ENCODE measurements around the gene TRAPPC10.
"Not testable (repeated sequence)": the region's sequence is repeated elsewhere in the genome, so short reads cannot be mapped to it uniquely, and the experiment has no call there.

Gene TRAPPC10

DNA sequence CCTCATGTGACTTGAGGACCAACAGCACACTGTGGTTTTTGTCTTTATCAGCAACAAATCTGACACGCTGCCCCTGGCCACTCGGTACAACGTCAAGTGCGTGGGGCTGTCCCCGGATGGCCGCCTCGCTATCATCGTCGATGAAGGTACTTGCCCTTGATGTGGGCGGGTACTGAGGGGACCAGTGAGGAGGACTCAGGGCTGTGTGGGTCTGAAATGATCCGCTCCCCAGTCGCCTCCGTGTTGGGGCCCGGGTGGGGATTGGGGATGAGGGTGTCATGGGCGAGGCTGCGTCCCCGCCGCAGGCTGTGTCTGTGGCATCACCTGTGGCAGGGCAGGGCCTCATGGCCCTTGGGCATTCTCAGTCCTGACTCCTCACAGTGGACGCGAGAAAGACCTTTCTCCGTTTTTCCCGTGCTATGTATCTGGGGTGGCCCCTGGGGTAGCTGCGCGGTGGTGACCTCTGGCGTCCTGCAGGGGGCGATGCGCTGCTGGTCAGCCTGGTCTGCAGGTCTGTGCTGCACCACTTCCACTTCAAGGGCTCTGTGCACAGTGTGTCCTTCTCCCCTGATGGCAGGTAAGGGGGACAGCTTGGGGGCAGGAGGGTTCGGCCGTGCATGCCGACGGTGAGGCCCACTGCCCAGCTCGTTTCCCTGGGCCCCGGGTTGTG, 101.7 kb downstream of the TRAPPC10 start:
- not testable (repeated sequence) for DNase-seq (ENCODE audit: low read depth in 2 of 2); H3K4me3 ChIP-seq (replicated peaks in 1 of 2; ENCODE audit: low read depth in 2 of 2, low read length in 2 of 2)

DNA sequence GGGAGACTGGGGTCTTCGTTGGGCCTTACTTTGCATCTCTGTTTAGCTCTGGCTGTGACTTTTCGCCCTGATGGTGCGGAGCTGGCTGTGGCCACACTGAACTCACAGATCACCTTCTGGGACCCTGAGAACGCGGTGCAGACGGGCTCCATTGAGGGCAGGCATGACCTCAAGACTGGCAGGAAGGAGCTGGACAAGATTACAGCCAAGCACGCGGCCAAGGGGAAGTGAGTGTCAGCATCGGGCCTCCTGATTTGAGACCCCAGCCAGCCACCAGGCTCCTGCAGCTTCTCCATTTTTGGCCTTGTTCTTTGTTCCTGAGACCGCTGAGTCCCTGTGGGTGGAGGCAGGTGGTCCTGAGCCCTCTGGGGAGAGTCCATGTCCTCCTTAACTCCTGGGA, 110.0 kb downstream of the TRAPPC10 start:
- not testable (repeated sequence) for DNase-seq (ENCODE audit: low read depth in 2 of 2); H3K4me3 ChIP-seq (replicated peaks in 1 of 2; ENCODE audit: low read depth in 2 of 2, low read length in 2 of 2)

DNA sequence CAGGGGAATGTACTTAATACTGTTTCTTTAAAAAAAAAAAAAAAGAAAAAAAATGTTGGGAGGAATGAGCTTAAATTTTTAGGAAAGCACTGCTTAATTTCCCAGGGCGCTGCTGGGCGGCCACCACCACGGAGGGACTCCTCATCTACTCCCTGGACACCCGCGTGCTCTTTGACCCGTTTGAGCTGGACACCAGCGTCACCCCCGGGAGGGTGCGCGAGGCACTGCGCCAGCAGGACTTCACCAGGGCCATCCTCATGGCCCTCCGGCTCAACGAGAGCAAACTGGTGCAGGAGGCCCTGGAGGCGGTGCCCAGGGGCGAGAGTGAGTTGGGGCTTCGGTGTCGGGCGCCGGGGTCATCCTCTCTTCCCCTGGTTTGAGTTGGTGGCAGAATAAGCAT, 115.7 kb downstream of the TRAPPC10 start:
- H3K4me3 ChIP-seq (replicated peaks in 1 of 2; ENCODE audit: low read depth in 2 of 2, low read length in 2 of 2); DNase-seq (ENCODE audit: low read depth in 2 of 2): not testable (repeated sequence)

DNA sequence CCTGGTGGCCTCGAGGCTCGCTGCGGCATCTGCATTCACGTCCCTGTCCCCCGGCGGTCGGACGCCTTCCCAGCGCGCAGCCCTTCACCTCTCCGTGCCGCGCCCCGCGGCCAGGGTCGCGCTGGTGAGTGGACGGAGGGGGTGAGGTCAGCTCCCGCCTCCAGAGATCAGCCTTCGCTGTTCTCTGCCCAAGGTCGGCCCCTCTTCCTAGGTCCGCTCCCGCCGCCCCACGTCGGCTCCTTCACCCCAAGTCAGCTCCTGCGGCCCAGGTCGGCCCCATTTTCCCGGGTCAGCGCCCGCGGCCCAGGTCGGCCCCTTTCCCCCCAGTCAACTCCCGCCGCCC, 121.6 kb downstream of the TRAPPC10 start:
- not testable (repeated sequence) for DNase-seq (ENCODE audit: low read depth in 2 of 2)
- peak overlapping the region; percentile 23 to 48 for H3K4me3 ChIP-seq (replicated peaks in 1 of 2; ENCODE audit: low read depth in 2 of 2, low read length in 2 of 2)

DNA sequence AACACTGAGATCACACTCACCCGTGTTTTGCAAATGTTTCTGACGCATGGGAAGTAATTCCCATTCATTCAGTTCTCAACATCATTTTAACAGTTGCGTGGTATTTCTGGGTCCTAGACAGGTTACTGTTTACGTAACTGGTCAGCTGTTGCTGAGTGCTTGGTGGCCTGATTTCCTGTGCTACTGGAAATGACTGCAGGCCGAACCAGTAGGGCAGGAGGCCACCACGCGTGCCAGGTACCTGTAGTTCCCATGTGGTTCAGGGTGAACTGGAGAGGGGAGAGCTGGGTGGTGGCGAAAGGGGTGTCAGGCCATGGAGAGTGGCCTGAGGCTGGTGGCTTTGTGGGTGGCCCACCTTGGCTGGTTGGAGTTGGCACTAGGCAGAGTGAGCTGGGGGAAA, 122.6 kb downstream of the TRAPPC10 start:
- not testable (repeated sequence) for DNase-seq (ENCODE audit: low read depth in 2 of 2); H3K4me3 ChIP-seq (replicated peaks in 1 of 2; ENCODE audit: low read depth in 2 of 2, low read length in 2 of 2)

DNA sequence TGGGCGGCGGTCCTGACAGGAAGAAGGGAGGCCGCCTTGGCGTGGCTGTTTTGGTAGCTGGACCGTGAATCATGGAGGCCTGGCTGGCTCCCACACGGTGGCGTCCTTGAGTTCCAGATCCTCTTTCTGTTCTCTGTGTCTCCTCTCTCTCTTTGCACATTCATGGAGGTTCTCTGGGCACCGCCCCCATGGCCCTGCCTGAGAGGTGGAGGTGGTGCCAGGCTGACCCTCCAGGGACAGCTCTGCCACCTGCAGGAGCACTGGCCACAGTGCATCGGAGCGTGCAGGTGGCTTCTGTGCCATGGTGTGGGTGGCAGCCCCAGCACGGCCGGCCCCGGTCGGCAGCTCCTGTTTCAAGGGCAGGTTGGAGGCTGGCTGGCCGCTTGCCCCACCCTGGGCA, 125.9 kb downstream of the TRAPPC10 start:
- not testable (repeated sequence) for H3K4me3 ChIP-seq (replicated peaks in 1 of 2; ENCODE audit: low read depth in 2 of 2, low read length in 2 of 2); DNase-seq (ENCODE audit: low read depth in 2 of 2)

DNA sequence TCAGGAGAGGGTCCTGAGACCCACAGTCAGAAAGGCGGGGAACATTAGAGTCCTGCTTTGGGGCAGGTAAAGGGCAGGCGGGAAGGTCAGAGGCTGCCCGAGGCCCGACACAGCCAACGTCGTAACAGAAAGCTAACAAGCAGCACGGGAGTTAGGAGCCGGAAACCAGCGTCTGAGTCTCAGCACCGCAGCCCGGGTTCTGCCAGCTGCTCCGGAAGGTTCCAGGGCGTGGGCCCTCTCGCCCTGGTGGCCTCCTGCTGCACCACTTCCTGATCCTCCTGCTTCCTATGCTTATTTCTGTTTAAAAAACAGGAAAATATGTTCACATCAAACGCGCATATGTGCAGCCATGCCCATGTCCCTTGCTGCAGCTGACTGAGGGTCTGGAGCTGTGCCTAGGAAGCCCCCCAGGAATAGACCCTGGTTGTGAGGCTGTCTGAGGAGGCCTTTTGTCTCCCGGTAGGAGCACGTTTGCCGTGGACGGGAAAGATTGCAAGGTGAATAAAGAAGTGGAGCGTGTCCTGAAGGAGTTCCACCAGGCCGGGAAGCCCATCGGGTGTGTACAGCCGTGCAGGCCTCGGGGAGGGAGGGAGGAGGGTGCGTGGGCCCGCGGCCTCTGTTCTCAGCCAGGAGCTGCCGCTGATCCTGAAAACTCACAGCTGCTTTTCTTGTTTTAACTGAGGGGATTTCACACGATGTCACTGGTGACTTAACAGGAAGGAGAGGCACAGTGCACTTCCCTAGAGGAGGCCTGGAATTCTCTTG, 127.9 kb downstream of the TRAPPC10 start:
- DNase-seq (ENCODE audit: low read depth in 2 of 2): peak; percentile 7 to 13
- not testable (repeated sequence) for H3K4me3 ChIP-seq (replicated peaks in 1 of 2; ENCODE audit: low read depth in 2 of 2, low read length in 2 of 2)

DNA sequence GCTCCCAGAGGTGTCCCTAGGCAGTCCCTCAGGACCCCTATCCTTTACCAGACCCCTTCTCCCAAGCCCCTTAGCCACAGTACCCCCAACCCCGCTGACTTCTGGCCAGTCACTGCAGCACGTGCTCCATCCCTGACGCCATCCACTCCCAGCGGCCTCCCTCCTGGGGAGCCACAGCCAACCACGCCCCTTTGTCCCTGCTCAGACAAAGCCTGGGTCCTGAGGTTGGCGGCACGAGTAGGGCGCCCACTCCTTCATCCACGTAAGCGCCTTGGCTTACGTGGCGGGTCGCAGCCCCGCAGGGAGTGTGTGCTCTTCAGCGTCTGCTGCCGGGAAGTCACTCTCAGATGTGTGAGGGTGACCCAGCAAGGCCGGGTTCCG, 128.4 kb downstream of the TRAPPC10 start:
- DNase-seq (ENCODE audit: low read depth in 2 of 2); H3K4me3 ChIP-seq (replicated peaks in 1 of 2; ENCODE audit: low read depth in 2 of 2, low read length in 2 of 2): not testable (repeated sequence)

DNA sequence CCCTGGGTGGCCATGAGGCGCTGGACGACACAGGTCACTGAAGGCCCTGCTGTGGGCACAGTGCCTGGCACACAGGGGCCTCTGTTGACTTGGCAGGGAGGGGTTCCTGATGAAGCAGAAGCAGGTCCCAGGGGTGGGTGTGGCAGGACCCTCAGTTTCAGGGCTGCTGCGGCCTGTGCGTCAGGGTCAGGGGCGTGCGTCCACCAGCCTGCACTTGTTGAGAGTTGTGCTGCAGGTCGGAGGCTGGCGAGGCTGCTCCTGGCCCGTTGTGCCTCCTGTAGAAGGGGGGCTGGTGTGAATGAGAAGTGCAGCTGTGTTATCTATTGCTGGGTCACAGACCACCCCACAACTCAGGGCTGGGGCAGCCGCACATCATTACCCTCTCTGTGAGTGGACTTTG, 130.4 kb downstream of the TRAPPC10 start:
- not testable (repeated sequence) for DNase-seq (ENCODE audit: low read depth in 2 of 2); H3K4me3 ChIP-seq (replicated peaks in 1 of 2; ENCODE audit: low read depth in 2 of 2, low read length in 2 of 2)

DNA sequence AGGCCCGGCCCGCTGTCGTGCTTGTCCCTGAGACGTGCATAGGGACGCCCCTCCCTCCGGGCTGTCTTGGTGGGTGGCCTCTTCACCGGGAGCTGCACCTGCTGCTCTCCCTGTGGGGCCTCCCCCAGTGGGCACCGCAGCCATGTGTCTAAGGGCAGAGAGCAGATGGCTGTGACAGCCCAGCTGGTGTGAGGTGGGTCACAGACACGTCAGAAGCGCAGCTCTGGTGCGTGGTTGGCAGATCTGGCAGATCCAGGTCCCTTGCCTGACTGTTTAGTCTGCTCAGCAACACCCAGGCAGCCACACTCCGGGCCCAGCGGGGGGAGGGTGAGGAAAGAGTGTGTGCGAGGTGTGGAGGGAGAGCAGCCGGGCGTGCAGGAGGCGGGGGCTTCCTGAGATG, 131.3 kb downstream of the TRAPPC10 start:
- not testable (repeated sequence) for DNase-seq (ENCODE audit: low read depth in 2 of 2); H3K4me3 ChIP-seq (replicated peaks in 1 of 2; ENCODE audit: low read depth in 2 of 2, low read length in 2 of 2)

DNA sequence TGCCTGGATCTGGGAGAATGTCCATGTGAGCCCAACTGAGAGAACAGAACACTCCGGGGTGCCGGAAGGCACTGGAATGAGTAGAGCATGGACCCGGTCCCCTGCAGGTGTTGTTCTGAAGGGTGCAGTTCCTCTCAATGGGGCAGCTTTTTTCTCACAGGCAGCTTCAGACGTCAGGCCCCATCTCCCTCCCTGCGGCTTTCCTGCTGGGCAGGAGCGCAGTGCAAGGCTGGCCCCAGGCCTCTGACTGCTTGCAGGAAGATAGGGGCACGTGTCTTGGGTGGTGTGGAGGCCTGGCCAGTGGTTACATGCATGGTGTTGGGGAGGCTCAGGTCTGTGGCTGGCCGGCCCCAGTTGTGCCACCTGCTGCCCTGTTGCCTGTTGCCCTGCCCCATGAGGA, 131.9 kb downstream of the TRAPPC10 start:
- not testable (repeated sequence) for H3K4me3 ChIP-seq (replicated peaks in 1 of 2; ENCODE audit: low read depth in 2 of 2, low read length in 2 of 2); DNase-seq (ENCODE audit: low read depth in 2 of 2)

DNA sequence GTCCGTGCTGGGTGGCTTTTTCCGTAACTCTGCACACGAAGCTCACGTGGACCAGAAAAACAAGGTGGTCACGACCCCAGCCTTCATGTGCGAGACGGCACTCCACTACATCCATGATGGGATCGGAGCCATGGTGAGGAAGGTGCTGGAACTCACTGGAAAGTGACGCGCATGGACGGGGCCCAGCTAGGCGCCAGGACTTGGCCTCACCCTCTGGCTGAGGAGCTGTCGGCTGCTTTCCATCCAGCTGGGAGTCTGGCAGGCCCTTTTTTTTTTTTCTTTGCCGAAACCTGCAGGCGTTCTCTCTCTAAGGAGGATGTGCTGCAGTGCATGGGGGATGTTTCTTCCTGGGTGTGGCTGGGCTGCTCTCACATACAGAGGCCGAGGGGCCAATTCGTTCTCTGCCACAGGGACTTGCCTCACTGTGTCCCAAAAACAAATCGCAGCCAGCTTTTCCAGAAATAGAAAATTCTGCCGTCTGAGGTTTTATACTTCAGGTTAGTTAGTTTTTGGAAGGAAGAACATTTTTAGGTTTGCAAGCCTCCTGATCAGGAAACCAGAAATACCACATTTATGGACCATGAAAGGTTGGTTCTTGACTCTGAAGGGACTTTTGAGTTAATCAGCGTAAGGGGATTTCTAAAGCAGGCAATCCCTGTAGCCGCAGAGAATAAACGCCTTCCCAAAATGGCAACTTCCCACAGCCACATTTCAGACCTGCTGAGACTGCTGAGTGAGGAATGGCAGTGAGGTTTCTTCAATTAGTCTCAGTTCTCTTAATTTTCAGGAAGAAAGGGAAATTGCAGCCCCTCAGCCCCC, 132.9 kb downstream of the TRAPPC10 start:
- DNase-seq (ENCODE audit: low read depth in 2 of 2): not testable (repeated sequence)

DNA sequence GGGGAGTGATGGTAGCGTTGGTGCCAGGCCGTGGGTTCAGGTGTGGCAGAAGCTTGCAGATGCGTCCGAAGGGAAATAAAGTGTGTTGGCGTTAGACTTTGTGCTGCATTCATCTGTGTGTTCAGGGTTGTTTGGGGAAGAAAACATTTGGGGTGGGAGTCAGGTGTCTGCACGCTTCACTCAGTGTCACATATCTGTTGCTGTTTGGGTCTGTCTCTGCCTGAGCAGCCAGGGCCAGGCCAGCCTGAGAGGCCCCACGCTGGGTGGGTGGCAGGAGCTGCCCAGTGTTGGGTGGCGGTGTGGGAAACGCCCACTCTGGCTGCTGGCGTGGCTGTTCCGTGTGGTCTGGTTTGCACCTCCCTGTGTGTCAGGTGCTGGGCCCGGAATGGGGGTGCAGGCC, 133.5 kb downstream of the TRAPPC10 start:
- not testable (repeated sequence) for DNase-seq (ENCODE audit: low read depth in 2 of 2)

More for the DNA sequence above, 132.9 kb downstream of the TRAPPC10 start:
- H3K4me3 ChIP-seq (replicated peaks in 1 of 2; ENCODE audit: low read depth in 2 of 2, low read length in 2 of 2): not testable (repeated sequence)

DNA sequence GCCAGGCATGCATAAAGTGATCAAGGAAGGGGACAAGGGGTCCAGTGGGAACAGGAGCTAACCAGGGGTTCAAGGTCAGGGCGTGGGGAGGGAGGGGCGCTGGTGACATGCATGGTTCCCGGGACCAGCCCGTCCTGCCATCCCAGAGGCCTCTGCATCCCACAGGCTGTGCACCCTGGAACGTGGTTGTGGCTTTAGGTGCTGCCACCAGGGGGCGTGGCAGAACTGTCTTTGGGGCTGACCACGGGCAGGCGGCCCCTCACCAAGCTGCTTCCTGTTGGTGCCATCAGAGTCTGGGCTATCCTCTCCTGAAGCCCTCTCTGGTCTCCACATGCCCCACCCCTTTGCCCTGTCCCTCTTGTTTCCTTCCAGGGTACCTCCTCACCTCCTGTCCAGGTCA, 135.0 kb downstream of the TRAPPC10 start:
- DNase-seq (ENCODE audit: low read depth in 2 of 2); H3K4me3 ChIP-seq (replicated peaks in 1 of 2; ENCODE audit: low read depth in 2 of 2, low read length in 2 of 2): not testable (repeated sequence)

More for the DNA sequence above, 133.5 kb downstream of the TRAPPC10 start:
- H3K4me3 ChIP-seq (replicated peaks in 1 of 2; ENCODE audit: low read depth in 2 of 2, low read length in 2 of 2): not testable (repeated sequence)

DNA sequence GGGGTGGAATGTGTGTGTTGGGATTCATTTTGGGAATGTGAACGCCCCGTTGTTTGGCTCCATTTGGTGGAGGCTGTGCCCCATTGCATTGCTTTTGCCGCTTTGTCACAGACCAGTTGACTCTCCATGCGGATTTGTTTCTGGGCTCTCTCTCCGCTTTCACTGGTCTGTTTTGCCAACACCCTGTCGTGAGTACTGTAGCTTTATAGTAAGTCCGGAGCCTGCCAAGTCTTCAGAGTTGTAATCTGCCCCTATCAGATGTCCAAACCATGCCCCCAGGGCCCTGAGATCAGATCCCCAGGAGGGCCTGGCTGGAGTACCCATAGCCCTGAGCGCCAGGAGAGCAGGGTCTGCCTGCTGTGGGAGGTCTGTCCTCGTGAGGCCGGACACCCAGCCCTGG, 138.1 kb downstream of the TRAPPC10 start:
- DNase-seq (ENCODE audit: low read depth in 2 of 2); H3K4me3 ChIP-seq (replicated peaks in 1 of 2; ENCODE audit: low read depth in 2 of 2, low read length in 2 of 2): not testable (repeated sequence)

DNA sequence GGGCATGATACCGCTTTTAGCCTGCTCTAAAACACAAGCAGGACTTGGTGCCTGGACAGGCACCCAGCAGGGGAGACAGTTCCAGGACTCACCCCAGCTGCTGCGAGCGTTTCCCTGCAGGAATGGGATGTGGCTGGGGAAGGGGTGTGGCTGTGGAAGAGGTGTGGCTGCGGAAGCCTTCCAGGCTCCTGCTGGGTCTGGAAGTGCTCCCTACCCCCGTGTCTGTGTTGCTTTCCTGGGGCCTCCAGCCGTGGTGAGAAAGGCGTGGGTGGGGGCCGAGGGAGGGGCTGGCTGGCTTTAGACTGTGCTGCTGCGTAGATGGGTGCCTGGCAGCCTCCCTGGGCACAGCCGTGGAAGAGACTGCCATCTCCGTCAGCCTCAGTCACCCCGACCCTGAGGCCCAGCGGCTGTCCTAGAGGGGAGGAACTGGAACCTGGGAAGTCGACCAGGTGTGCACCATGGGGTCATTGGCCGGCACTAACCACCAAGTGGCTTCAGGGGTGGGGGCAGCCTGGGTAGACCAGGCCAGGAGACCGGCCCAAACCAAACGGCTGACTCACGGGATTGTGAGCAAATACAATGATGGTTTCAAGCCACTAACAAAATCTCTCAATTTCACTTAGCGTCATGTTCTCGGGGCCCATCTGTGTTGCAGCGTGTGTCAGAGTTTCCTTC, 141.2 kb downstream of the TRAPPC10 start:
- DNase-seq (ENCODE audit: low read depth in 2 of 2): peak in 1 of 2 donors; percentile 0

DNA sequence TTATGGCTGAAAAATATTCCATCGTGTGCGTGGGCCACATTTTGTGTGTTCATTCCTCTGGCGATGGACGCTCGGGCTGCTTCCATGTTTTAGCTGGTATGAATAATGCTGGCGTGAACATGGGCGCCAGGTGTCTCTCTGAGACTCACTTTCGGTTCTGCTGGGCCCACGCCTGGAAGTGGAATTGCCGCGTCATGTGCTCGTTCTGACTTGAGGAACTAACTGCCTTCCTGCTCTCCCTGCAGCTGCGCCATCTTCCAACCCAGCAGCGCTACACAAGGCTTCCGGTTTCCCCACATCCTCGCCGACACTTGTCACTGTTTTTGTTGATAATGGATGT, 141.8 kb downstream of the TRAPPC10 start:
- H3K4me3 ChIP-seq (replicated peaks in 1 of 2; ENCODE audit: low read depth in 2 of 2, low read length in 2 of 2); DNase-seq (ENCODE audit: low read depth in 2 of 2): not testable (repeated sequence)

More for the DNA sequence above, 141.2 kb downstream of the TRAPPC10 start:
- not testable (repeated sequence) for H3K4me3 ChIP-seq (replicated peaks in 1 of 2; ENCODE audit: low read depth in 2 of 2, low read length in 2 of 2)

DNA sequence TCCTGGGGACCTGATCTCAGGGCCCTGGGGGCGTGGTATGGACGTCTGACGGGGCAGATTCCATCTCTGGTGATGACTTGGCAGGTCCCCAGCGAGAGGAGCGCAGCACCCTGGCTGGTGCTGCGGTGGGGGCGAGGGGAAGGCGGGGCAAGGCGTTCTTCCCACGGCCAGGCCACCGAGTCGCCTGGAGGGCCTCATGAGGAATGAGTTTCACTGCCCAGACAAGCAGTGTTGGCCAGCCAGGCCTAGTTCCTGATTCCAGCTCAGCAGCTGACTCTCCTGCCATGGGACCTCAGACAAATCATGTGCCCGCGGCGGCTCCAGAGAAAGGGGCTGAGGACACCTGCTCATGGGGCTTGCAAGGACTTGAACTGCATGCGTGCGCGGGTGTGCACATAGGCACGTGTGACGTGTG, 142.7 kb downstream of the TRAPPC10 start:
- DNase-seq (ENCODE audit: low read depth in 2 of 2); H3K4me3 ChIP-seq (replicated peaks in 1 of 2; ENCODE audit: low read depth in 2 of 2, low read length in 2 of 2): not testable (repeated sequence)

All from cardiac fibroblast (primary cell).